PC-3 (cell line): ENCODE results near the gene TUBA4A.

Experiments used
- CTCF ChIP-seq: fragments of 300-600 bp; sonication (generic); conservative IDR thresholded peaks from 2 replicates; pipeline ENCODE4 v1.5.1; 2017; ENCODE audit warnings: antibody characterized with exemption, low read depth, mild to moderate bottlenecking, low read length
- EZH2phosphoT487 ChIP-seq: fragments of 300-600 bp; sonication (generic); IDR thresholded peaks from 2 replicates; pipeline ENCODE4 v1.6.1; 2018; ENCODE audit warnings: mild to moderate bottlenecking, antibody characterized with exemption, low read length, borderline replicate concordance

GRCh38 chr2:219277703-219278654 lies 24.3 kb upstream of the TUBA4A start:
- TF ChIP-seq CTCF (peak; percentile 94), EZH2phosphoT487 (no peak)
